Uterus (tissue), 2 donors: ENCODE data around the gene AP1S3.

ENCODE experiments used
- CTCF ChIP-seq, 4 experiments: fragments of 200-600 bp in 2 of 4; fragments of 450-650 bp in 2 of 4; sonication (generic) in 2 of 4; IDR thresholded peaks; one replicate each; pipeline ENCODE4 v1.5.1; 2016 to 2019; ENCODE audit warnings: antibody characterized with exemption in 4 of 4, mild to moderate bottlenecking in 2 of 4, moderate library complexity in 1 of 4
- POLR2A ChIP-seq, 2 donors: fragments of 450-650 bp; IDR thresholded peaks; one replicate each; pipeline ENCODE4 v1.6.1; 2016; ENCODE audit warnings: antibody characterized with exemption in 2 of 2, mild to moderate bottlenecking in 1 of 2, moderate library complexity in 1 of 2

GRCh38 chr2:223744580-223744979 is 92.8 kb downstream of the AP1S3 start:
- TF ChIP-seq CTCF (IDR thresholded peaks at IDR 0.05) = no peak
- no peak for TF ChIP-seq POLR2A (IDR thresholded peaks at IDR 0.05)
